Bone marrow (tissue), 2 donors: ENCODE data around the gene INMT.

Source experiments
- DNase-seq, 2 donors: peaks; one replicate each; lab custom pipeline; 2025; lab: John Stamatoyannopoulos, UW

INMT gene

GRCh38 chr7:30728591-30729100 lies 23.3 kb upstream of the INMT start:
- no peak for DNase-seq

DNA sequence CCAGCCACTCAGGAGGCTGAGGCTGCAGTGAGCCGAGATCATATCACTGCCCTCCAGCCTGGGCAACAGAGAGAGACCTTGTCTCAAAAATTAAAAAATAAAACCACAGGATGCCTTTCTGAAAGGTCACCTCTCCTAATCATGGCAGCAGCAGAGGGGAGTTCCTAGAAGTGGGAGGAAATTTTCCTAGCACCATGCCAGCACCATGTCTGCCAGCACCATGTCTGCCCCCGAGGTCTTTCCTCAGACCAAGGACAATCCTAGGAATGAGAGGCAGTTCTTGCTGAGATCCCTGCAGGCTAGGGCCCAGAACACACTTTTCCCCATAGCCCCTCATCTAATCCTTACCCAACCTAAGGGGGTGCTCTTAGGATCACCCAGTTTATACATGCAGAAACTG lies 22.3 kb upstream of the INMT start:
- DNase-seq: no peak

- no peak for DNase-seq
Measured at GRCh38 chr7:30730097-30730496, 21.8 kb upstream of the INMT start.

- no peak for DNase-seq
Measured at GRCh38 chr7:30730996-30731395, 20.9 kb upstream of the INMT start.

DNA sequence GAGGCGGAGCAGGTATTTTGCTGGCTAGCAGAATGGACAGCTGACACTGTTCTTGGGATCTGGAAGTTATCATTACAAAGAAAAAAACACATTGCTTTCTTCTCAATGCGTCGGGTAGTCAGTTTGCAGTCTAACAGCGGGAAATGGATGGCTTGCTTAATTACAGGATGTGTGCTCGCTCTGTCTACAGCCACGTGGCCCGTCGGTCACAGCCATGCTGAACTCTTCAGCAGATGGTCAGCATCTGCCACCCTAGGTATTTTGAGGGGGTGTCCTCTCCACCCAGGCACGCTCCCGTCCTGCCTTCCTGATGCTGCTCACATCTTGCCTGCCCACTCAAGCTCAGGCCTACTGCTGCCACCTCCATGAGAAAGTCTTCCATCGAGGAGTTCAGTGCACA lies 20.4 kb upstream of the INMT start:
- DNase-seq: no peak

GRCh38 chr7:30732606-30733005 lies 19.3 kb upstream of the INMT start:
- no peak for DNase-seq

DNA sequence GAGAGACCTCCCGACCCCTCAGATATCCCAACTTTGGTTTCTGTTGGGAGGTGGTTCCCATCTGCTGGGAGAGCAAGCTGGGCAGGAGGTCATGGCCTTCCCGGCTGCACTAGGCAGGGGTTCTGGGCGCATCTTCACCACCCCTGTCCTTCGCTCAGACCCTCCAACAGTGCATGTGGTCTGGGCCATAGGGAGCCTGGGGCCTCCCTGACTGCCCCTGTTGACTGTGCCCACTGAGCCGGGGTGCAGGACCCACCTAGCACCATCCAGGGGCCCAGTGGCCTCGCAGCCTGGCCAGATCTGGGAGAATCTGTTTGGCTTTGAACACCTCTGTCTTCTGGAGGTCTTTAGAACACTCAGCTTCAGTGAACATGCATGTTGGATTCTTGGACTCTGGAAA lies 18.7 kb upstream of the INMT start:
- no peak for DNase-seq

DNA sequence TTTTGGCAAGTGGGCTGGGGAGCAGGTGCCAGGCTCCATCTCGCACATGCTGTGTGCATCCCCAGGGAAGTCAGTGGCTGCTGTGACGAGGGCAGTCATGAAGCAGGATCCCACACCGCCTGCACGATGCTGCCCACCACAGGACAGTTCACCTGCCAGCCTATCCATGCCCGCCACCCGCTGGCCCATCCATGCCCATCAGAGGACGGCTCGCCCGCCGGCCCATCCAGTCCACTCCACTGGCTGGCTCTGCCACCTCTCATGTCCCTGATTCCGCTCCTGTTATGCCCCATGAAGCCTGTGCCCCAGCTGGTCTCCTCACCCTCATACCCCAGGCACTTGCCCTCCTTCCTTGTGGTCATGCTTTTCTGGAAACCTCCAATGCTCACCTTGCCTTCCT lies 18.2 kb upstream of the INMT start:
- DNase-seq: no peak

- no peak for DNase-seq
Measured at GRCh38 chr7:30734497-30734896, 17.4 kb upstream of the INMT start.

- no peak for DNase-seq
Measured at GRCh38 chr7:30735631-30736030, 16.3 kb upstream of the INMT start.

- DNase-seq: no peak
Measured at GRCh38 chr7:30736291-30736690, 15.6 kb upstream of the INMT start.

DNA sequence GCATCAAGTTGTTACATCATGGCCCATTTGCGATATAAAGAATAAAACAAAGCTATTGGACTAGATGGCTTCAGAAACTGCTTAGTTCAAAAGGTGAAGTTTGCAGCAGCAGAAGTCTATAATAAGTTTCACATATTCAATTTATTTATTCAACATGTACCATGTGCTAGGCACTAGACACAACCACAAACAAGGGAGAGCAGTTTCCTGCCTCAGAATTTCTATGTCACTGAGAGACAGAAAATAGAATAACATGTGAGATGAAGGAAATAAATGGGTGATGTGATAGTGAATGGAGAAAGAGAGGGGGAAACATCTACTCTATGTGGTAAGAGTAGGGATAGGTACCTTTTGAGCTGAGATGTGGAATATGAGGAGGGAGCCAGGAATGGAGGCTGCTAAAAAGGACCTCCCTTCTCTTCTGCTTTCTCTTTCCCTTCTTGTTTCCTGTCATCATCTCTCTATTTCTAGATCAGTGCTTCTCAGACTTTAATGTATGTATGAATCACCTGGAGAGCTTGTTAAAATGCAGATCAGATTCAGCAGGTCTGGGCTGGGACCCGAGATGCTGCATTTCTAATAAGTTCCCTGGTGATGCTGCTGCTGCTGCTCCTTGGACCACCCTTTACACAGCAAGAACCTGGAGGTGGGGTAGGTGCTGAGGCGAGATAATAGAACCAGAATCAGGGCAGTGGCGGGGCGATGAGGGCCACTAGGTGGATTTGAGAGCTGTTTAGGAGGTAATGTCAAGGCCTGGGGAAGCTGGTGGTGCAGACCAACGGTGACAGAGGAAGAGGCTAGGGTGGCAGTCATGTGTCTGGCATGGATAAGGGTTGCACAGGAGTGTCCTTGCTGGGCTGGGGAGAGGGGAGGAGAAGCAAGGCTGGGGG lies 13.7 kb upstream of the INMT start:
- DNase-seq: no peak

DNA sequence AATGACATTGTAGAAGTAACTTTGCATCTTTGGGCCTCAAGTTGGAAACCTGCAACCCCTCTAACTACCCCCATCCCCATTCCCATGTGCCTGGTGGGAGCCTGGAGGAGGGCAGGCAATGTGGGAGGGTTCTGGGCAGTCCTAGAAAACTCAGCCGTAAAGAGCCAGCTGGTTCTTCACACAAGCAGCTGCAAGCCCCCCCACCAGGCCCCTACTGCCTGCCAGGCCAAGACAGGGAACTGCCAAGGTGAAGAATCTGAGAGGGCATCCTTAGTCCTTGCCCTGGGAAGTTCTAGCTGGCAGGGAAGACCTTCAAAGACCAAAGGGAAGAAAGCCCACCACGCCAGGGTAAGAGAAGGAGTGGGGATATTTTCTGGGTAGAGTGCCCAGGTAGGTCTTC lies 12.2 kb upstream of the INMT start:
- no peak for DNase-seq

- DNase-seq: peak; percentile 4 to 18
Measured at GRCh38 chr7:30740417-30741181, 11.3 kb upstream of the INMT start.

GRCh38 chr7:30741289-30741688 lies 10.6 kb upstream of the INMT start:
- DNase-seq: no peak

DNA sequence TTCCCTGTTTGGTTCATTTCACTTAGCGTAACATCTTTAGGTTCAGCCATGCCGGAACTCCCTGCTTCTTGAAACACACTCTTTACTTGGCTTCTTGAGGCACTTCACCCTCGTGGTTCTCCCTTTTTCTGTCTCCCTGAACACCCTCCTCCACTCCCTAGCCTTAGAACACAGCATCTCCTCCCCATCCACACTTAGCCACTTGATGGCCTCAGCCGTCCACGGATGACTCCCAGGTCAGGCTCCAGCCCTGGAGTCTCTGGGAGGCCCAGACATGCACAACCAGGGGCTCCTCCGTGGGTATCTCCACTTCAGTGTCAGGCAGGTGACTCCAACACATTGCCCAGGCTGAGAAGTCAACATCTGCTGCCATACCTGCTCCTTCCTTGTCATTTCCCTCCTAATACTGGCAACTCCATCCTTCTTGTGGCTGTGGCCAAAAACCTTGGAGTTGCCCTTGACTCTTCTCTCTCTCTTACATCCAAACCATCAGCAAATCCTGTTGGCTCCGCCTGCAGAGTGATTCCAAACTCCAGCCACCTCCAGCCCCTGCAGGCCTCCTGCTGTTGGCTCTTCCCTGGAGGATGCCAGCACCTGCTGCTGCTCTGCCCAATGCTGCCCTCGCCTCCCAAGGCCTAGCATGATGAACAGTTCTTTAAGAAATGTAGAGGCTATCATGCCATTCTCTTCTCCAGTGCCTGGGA lies 8.4 kb upstream of the INMT start:
- DNase-seq: no peak

- DNase-seq: no peak
Measured at GRCh38 chr7:30744075-30744417, 7.9 kb upstream of the INMT start.

GRCh38 chr7:30745261-30745941 lies 6.5 kb upstream of the INMT start:
- DNase-seq: no peak

- DNase-seq: no peak
Measured at GRCh38 chr7:30750010-30750409, 1.9 kb upstream of the INMT start.

- no peak for DNase-seq
Measured at GRCh38 chr7:30750683-30751650, 968 bp upstream of the INMT start.

GRCh38 chr7:30752484-30752883 lies 549 bp downstream of the INMT start:
- no peak for DNase-seq
